ENCODE data around the gene SLC27A2. TPM values are rescaled to one million over a fixed set of nuclear protein-coding genes. Genes with fewer than 3 reads are reported as not detected.

The SLC27A2 gene
- polyA plus RNA-seq, 4 donors = 50.5 to 68.0 (median 55.1) TPM

DNA sequence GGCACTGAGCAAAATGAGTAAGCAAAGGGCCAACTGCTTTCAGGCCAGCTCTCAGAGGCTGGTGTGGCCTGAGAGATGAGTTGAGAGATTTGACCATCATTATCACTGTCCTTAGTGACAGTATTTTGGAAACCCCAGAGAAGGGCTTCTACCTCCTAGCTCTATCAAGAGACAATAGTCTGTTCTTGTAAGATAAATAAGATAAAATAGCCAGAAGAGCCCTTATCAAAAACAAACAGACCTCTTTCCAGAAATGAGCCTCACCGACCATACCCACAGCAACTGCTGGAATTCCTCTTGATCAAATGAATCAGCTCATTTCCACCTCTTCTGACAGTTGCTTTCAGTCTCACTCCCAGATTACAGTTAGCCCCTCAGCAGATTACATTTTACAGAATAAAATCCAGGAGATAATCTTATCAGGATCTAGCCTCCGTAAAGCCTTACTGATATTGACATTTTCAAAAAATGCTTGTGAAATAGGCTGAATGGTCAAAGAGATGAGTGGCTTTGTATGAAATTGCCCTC lies 79.0 kb downstream of the SLC27A2 start:
- no peak for DNase-seq (ENCODE audit: low read depth in 4 of 4, low spot score in 3 of 4)

DNA sequence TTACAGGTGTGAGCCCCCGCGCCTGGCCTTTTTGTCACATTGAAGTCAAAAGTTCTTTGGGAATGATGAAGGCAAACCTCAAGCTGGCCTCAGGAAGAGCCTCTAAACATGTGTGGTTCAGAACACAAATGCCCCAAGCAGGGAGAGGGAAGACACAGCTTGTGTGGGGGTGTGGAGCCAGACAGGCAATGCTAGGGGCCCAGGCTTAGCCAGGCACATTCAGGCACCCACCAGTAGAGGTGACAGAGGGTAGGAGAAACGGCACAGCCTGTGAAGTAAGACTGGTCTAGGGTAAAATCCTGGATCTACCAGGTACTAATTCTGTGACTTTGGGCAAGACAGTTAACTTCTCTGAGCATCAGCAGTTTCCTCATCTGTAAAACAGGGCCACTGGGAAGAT lies 80.0 kb downstream of the SLC27A2 start:
- no peak for DNase-seq (ENCODE audit: low read depth in 4 of 4, low spot score in 3 of 4)

DNA sequence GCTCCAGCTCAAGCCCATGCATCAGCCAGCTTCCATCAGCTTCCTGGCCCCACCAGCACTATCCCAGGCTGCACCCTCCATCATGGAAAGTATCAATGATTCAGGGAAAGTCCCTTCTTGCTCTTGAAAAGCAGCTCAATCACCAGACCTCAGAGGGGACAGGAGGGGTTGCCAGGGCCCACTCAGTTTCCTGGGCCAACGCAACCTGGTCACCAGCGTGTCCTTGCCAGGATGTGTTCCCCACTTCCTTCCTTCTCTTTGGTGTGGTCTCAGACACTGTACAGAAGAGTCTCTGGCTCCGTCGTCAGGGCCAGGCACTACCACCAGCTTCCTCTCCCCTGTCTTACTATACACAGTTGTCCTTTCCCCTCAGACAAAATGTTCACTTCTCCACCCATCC lies 80.5 kb downstream of the SLC27A2 start:
- DNase-seq (ENCODE audit: low read depth in 4 of 4, low spot score in 3 of 4) = no peak

DNA sequence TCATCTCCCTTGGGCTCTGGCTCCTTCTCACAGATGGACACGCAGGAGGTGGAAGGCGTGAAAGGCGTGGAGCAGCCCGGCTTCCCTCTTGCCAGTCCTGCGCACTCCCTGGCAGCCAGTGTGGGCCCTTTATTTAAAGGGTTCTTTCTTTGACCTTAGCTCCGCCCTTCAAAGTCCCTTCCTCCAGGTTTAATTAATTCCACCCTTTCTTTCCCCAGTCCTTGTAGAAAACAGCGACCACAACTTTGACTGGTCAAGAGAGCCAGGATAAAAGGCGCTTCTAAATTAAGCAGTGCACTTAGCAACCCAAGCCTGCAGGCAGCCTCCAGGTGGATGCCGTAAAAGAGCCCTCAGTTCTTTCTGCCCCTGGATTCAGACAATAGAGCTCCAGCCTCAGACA lies 83.6 kb downstream of the SLC27A2 start, which contains the start of gene HDC:
Gene HDC (minus strand): TSS at position 107 of the 400 bp plus-strand sequence. CDS start 103 bp downstream, at position 4.
- DNase-seq (ENCODE audit: low read depth in 4 of 4, low spot score in 3 of 4) = no peak

DNA sequence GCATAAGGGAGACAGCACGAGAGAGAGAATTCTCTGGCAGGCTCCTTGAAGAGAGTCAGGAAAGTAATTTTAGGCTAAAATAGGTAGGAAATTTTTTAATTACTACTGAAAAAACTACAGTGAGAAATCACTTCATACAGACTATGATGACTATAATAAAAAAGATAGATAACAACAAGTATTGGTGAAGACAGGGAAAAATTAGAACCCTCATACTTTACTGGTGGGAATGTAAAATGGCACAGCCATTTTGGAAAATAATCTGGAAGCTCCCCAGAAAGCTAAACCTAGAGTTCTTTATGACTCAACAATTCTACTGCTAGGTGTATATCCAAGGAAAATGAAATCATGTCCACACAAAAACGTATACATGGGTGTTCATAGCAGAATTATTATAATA lies 85.6 kb downstream of the SLC27A2 start:
- DNase-seq (ENCODE audit: low read depth in 4 of 4, low spot score in 3 of 4) = no peak

DNA sequence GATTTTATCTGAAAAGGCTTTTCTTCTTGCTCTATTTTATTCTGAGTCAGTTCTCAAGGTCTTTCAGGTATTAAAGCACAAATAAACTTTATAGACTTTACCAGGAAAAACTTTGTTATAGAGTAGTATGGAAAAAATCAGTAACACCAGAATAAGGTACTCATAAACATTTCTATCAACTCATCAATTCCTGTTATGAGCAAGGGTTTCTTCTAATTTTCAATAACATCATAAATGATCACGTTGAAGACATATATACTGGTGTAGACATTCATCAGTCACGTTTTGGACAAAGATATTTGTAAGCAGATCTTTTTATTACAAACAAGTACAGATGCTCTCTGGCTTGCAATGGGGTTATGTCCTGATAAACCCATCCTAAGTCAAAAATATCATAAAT lies 93.1 kb downstream of the SLC27A2 start:
- DNase-seq (ENCODE audit: low read depth in 4 of 4, low spot score in 3 of 4) = no peak

DNA sequence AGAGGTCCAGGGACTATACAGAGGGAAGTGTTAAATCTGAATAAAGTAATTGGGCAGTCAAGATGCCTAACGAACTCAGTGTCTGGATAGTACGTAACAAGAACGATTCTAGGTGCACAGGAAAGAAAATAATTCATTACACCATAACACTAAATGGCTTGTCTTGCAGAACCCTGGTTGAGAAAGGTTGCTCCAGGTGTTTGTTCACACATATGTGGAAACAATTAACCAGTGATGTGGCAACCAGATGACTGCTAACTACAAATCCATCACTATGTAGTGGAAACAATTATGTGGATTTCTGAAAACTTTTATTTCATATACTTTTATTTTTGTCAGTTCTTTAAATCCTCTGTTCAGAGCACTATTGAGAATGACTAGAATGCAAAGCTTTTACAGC lies 93.9 kb downstream of the SLC27A2 start:
- DNase-seq (ENCODE audit: low read depth in 4 of 4, low spot score in 3 of 4) = no peak

DNA sequence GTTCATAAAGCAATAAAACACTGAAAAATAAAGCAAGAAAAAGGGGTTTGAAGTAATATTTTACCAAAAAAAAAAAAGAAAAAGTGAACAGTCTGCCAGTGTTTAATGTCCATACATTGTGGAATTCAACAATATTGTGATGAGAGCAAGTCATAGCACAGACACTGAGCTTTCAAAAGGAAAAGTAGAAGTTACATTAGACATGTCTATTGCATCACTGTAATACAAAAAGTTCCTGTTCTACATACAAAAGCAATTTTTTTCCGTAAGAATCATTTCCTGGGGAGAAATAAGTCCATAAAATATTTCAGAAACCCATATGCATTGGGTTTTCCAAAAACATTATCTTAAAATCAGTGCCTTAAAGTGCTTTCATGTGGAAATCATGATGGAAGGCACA lies 95.4 kb downstream of the SLC27A2 start:
- no peak for DNase-seq (ENCODE audit: low read depth in 4 of 4, low spot score in 3 of 4)

DNA sequence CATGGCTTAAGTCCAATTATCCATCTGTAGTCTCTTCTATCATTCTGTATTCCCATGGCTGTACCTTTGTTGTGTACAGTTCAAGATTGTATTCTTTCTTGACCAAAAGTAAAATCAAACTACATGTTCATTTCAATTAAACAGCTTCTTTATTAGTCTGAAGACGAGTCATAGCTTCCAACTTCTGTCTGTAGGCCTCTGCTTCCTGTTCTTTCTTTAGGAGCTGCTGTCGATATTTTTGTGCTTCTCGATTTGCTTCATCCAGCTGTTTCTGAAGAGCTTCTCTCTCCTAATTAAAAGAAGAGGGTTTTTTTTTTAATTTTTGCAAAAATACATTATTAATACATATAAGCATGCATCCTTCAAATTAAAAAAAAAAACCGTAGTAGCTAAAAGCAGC lies 96.5 kb downstream of the SLC27A2 start:
- DNase-seq (ENCODE audit: low read depth in 4 of 4, low spot score in 3 of 4) = no peak

DNA sequence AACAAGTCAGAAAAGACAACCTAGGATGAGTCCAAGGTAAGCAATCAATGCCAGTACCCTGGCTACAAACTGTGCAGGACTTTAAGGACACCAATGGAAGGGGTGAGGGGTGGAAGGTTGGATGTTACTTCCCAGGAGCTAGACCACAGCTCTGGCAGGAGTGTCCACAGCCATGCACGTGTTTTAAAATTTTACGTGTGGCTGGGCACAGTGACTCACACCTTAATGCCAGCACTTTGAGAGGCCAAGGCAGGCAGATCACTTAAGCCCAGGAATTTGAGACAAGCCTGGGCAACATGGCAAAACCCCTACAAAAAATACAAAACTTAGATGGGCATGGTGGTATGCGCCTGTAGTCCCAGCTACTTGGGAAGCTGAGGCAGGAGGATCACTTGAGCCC lies 98.3 kb downstream of the SLC27A2 start:
- DNase-seq (ENCODE audit: low read depth in 4 of 4, low spot score in 3 of 4) = no peak

DNA sequence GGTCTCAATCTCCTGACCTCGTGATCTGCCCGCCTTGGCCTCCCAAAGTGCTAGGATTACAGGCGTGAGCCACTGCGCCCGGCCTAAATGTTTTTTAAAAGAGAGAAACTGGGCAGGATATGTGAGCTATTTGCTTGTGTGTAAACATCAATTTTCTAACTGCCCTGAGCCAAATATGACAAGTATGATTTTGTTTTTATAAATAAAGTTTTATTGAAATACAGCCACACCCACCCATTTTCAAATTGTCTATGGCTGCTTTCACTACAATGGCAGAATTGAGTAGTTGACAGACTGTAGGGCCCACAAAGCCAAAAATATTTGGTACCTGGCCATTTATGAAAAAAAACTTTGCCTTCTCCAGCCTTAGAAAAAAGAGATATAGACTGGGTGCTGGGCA lies 99.4 kb downstream of the SLC27A2 start:
- no peak for DNase-seq (ENCODE audit: low read depth in 4 of 4, low spot score in 3 of 4)

Other genes starting within 250 kb of the SLC27A2 start
- gene ATP8B4, start 63.0 kb upstream of the SLC27A2 start, polyA plus RNA-seq (ENCODE audit: insufficient read length in 4 of 4) = 1 to 10 TPM; 2.5 to 3.9 (median 3.5) TPM
- under 1 TPM; 0.36 to 0.61 (median 0.52) TPM for gene HDC, start 83.5 kb downstream of the SLC27A2 start, polyA plus RNA-seq (ENCODE audit: insufficient read length in 4 of 4)
- gene GABPB1, start 173.0 kb downstream of the SLC27A2 start, polyA plus RNA-seq (ENCODE audit: insufficient read length in 4 of 4) = 10 to 100 TPM; 28.0 to 35.6 (median 31.1) TPM
- gene USP8, start 242.2 kb downstream of the SLC27A2 start, polyA plus RNA-seq (ENCODE audit: insufficient read length in 4 of 4) = 10 to 100 TPM; 54.6 to 76.9 (median 67.4) TPM